AG09319 (cell line): ENCODE measurements around the gene ADGRB2.

ENCODE experiments used
- DNase-seq: peaks from one replicate; pipeline ENCODE4 v3.0.0-alpha.2; 2010; ENCODE audit warnings: low read depth; ENCODE audit errors: extremely low read depth
- CTCF ChIP-seq: IDR thresholded peaks from 2 replicates; pipeline ENCODE4 v1.5.1; 2011; ENCODE audit warnings: low read depth, mild to moderate bottlenecking, inconsistent platforms, low read length, moderate library complexity

ADGRB2 gene

GRCh38 chr1:31694964-31695313 is 69.2 kb downstream of the ADGRB2 start:
- DNase-seq: no peak
- no peak for TF ChIP-seq CTCF

GRCh38 chr1:31694069-31694963 is 69.8 kb downstream of the ADGRB2 start:
- TF ChIP-seq CTCF: no peak
- no peak for DNase-seq

DNA sequence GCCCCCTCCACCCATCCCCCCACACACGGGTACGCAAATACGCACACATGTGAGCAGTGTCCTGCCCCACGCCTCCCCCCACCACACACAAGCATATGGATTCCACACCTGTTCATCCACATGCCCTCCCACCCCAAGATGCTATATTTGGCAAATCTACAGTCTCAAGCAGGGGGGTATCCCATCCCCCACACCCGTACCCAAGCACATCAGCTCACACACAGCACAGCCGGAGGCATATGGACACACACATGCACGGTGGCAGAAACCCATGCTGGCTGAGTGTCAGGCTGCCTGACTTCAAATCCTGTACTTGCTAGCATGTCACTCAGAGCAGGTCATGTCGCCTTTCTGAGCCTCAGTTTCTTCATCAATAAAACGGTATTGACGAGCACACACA is 70.9 kb downstream of the ADGRB2 start:
- TF ChIP-seq CTCF: no peak
- no peak for DNase-seq

DNA sequence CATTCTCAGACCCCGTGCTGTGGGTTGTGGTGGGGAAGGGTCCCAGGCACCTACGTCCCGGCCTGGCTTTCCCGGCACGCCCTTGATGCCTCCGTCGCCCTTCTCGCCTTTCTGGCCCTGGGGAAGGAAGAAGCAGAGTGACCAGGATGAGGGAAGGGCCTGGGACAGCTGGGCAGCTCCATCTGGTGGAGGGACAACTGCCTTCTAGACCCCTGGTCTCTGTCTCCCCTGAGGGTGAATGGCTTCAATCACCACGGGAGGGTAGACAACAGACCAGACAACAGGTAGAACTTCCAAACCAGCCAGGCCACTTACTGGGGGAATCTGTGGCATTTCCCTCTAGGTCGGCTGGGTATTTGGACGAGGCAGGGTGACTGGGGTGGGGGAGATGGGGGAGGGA is 72.2 kb downstream of the ADGRB2 start:
- no peak for DNase-seq
- TF ChIP-seq CTCF: no peak

GRCh38 chr1:31691446-31691845 is 72.7 kb downstream of the ADGRB2 start:
- no peak for DNase-seq
- TF ChIP-seq CTCF: no peak

DNA sequence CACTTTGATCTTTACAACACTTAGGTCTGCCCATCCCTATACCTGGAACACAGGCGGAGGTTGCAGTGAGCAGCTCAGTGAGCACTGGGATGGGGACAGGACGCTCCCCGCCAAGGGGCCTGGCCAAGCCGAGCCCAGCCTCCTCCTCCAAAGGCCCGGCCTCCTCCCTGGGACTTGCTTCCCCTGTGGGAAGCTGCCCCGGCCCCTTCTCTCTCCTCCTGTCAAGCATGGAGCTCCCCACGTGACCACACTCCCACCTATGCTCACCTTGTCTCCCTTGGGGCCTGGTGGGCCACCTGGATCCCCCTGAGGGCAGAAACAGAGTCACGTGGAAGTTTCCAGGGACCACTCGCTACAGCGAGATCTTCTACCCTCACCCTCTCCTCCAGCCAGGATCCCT is 73.2 kb downstream of the ADGRB2 start:
- no peak for TF ChIP-seq CTCF
- DNase-seq: no peak

GRCh38 chr1:31689854-31690253 is 74.3 kb downstream of the ADGRB2 start:
- DNase-seq: peak; percentile 75
- TF ChIP-seq CTCF: no peak
